HPDE6-E6E7 (cell line): ENCODE measurements around the gene ABCD1.
A peak's percentile ranks its signal among the peaks of the same experiment; 100 is the strongest.
"Not testable (repeated sequence)": the region's sequence is repeated elsewhere in the genome, so short reads cannot be mapped to it uniquely, and the experiment has no call there.

Experiments
- DNase-seq: peaks from one replicate; pipeline ENCODE4 v3.0.0; 2011; ENCODE audit warnings: missing footprints; ENCODE audit errors: extremely low spot score

The ABCD1 gene

GRCh38 chrX:153694256-153694655 is 30.4 kb upstream of the ABCD1 start:
- DNase-seq: not testable (repeated sequence)

- DNase-seq: no peak
Observed at GRCh38 chrX:153694687-153695270, 29.9 kb upstream of the ABCD1 start.

GRCh38 chrX:153696100-153696499 is 28.6 kb upstream of the ABCD1 start:
- DNase-seq: no peak

DNA sequence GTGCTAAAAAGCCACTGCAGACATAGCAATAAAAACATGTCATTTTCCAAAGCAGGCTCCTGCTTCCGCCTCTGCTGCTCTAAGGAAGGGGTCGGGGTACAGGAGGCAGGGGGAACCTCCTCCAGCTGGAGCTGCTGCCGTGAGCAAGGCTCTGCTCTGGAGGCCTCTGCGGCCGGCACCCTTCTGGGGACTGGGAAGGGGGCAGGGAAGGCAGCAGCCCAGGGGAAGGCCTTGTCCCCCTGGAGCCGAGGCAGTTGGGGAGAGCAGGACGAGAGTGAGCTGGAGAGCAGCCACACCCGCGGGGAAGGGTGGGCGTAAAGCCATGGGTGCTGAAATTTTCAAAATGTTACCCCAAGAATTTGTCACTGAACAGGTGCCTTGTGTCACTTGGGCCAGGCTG is 28.1 kb upstream of the ABCD1 start:
- DNase-seq: not testable (repeated sequence)

DNA sequence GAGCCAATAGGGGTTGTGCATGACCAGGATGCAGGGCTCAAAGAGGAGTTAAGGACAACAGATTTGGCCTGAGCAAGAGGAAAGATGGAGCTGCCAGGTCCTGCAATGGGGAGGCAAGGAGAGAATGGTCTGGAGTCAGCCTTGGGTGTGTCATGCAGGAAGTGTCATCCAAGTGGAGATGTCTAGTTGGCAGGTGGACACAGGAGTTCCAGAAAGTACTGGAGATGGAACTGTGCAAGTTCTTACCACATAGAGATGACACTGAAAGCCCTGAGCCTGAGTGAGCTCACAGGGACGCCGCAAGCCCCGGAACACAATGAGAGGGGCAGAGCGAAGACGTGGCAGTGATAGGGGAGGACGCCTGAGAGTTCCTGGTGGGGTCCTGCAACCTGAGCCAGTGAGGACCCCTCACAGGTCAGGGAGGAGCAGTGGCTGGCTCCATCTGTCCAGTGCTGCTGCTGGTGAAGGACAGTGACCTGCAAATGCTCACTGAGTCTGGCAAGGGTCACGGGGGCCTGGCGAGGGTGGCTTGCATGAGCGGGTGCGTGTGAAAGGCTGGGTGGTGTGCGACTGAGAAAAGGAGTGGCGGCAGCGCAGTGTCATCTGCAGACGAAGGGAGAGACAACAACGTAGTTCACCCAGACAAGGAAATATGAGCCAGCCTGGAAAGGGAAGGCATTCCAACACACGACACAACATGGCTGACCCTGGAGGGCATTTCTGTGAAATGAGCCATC is 27.5 kb upstream of the ABCD1 start:
- DNase-seq: not testable (repeated sequence)

DNA sequence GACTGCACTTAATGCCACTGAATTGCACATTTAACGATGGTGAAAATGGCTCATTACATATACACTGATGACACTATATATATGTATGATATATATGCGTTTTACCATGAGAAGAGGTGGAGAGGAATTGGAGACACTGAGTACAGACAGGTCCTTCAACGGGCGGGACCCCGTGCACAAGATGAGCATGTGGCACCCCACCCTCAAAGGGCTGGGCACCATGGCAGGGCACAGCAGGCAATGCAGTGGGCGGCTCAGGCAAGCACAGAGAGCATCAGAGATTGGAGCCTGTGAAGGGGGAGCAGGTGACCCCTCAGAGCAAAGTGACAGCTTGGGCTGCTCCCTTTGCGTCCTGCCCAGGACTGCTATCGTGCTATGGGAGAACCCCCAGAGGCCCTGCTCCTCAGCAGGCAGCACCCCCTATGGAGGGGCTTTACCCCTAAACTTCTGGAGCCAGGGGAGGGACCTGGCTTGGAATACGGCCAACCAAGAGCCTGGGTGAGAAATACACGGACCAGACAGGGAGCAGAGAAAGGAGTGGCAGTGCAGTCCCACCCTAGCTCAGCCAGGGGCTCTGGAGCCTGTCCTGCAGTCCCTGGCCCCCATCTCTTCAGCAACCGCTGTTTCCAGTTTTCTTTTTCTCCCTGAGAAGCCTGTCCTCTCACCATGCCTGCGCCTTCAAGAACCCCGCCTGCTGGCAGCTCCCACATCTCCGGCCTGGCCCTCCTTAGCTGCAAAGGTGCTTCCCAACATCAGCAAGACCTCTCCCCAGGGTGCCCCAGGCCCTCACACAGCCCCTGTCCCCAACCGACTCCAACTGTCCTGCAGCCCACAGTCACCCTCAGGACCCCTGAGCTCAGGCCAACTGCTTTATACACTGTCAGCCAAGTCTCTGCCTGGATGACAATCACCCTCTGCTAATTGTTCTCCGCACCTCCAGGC is 26.5 kb upstream of the ABCD1 start:
- no peak for DNase-seq

DNA sequence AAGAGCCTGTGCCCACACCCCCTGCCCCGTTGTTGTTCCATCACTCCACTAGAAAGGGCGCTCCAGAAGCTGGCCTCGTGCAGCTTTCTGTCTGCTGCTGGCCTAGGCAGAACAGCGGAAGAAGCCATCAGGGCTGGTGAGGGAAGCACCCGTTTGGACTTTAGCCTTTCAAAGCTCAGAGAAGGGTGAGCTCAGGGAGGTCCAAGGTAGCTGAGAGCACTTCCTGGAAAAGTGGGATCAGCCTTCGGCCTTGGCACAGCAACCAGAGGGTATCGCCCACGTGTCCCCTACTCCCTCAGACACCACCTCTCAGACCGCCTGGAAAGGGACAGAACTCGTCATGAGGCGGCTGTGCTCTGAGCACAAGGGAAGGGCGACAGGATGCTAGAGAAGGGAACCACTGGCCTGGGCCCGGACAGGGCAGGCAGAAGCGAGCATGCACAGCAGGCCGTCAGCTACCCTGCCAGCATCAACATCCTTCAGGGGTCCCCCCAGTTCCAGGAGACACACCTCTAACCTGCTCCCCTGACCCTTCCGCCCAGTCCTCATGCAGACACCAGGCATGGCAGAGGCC is 25.4 kb upstream of the ABCD1 start:
- not testable (repeated sequence) for DNase-seq

DNA sequence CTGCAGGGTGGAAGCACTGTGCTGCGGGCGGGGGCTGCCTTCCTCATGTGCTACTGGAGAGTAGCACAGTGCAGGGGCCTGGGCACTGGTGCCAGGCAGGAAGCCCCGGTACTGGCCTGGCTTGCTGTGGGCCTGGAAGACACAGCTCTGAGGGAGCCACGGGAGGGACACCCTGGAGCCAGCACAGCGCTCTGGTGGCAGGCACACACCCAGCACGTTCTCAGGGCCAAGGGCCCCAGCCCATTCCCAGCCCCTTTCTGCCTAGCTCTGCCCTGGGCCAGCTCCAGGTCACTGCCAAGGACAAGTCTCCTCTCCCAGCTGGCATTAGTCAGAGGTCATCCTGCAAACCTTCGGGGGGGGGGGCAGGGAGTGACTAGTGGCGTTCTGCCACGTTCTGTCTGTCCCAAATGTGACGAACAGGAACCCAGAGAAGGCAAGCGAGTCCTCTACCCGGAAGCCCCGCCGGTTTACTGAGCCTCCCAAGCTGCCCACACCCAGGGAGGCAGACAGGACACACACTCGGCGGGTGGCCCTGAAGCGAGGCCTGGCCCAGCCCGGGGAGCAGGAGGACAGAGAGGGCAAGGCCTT is 24.8 kb upstream of the ABCD1 start:
- DNase-seq: not testable (repeated sequence)

DNA sequence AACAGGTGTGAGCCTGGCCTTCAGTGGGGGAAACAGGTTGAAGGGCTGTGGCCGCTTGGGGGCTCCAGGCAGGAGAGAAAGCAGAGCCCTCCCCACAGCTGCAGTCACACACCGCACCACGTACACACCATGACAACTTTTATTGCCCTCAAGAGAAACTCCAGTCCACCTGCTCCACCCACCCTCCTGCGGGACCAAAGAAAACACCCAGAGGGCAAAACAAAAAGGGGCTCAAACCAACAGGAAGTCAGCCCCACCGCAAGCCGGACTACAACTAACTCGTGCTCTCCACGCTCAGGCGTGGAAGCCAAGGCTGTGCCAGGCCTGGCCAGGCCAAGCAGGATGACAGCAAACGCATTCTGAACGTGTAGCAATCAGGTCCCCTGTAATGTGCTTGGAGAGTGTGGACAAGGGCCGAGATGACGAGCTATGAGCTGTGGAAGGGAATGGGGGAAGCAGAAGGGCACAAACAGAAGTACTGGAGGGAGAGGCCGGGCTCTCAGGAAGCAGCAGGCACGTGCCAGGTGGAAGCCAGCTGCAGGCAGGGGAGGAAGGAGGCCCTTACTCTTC is 24.2 kb upstream of the ABCD1 start:
- DNase-seq: no peak

- no peak for DNase-seq
Observed at GRCh38 chrX:153700967-153701366, 23.7 kb upstream of the ABCD1 start.

- no peak for DNase-seq
Observed at GRCh38 chrX:153701706-153702105, 22.9 kb upstream of the ABCD1 start.

GRCh38 chrX:153702336-153703035 is 22.2 kb upstream of the ABCD1 start:
- no peak for DNase-seq

DNA sequence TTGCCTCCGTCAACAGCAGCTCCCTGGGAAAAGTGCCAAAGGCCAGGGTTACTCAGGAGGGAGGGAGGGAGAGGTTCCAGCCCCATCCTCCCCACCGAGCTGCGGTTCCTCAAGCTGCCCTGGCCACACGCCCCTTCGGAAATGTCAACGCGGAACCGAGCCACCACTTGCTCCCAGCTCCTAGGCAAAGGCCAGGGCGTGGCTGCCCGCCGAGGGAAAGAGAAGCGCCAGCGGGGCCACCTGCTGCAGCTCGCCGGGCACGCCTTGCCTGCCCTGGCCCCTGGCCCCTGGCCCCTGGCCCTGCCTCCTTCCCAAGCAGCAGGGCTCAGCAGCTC is 21.7 kb upstream of the ABCD1 start:
- DNase-seq: no peak

DNA sequence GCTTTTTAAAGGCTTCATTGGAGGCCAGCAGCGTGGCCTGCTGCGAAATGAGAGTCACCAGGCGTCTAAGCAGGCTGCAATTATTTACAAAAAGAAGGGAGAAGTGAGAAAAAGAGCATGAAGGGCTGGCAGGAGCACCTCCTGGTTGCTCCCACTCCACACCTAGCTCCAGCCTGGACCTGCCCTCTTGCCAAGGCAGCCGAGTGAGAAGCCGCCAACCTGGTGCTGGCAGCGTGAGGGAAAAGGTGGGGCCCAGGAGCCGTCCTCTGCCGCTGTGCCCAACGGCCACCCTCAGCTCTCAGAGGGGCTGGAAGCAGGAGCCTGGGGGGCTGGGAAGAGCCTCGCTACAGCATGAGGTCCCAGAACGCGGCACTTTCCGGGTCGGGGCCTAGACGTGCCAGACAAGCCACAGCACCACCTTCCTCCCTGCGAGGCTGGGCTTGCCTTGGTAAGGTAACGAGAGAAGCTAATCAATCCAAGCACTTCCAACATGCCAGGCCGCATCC is 20.6 kb upstream of the ABCD1 start:
- no peak for DNase-seq

- DNase-seq: not testable (repeated sequence)
Observed at GRCh38 chrX:153704631-153705402, 19.8 kb upstream of the ABCD1 start.

- peak; percentile 45 for DNase-seq
Observed at GRCh38 chrX:153705403-153706060, 19.1 kb upstream of the ABCD1 start.

DNA sequence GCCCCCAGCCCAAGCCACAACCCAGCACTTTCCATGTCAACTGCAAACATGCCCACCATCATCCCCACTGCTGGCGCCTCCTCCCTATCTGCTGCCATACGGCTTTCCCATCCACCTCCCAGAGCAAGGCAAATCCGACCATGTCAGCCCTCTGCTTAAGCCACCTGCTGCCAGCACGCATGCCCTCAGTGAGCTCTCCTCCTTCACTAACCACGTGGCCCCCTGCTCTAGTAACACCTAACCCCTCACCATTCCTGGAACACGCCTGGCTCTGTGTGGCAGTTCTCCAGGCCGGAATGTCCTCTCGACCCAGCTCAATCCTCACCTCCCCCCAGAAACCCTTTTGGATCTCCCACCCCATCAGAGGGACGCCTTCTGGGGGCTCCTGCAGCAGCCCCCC is 17.9 kb upstream of the ABCD1 start:
- no peak for DNase-seq

DNA sequence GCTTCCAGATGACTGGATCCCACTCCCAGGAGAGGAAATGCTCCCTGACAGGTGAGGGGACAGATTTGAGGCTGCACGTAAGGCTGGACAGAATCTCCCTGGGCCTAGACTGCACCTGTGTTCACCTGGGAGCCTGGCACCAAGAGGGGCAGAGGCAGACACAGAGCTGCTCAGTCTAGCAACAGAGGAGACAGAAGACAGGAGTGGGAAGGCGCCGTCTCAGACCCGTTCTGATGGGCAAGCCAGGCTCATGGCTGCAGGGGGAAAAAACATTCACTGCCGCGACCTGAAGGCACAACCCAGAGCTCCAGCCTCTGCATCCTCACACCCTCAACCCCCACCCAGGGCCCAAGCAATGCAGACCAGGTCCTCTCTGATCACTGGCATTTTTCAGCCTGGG is 17.2 kb upstream of the ABCD1 start:
- no peak for DNase-seq

DNA sequence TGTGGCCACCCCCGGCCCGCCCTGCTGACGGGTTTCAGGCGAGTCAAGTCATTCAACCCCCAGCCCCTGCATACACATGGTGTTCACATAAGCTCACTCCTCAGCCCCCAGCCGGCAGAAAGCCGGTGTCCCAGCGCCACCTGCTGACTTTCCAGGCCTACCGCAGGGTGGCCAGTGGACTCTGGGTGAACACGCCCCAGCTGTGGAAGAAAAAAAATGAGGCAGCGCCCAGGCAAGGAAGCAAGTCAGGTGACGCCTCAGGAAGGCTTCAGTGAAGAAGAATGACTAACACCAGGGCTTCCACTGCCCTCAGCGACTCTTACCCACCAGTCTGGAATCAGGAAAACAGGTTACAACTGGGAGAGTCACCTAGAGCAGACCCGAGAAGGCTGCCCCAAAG is 16.2 kb upstream of the ABCD1 start:
- peak; percentile 92 for DNase-seq
